ENCODE measurements around the gene HSCB. TPM values are rescaled to one million over a fixed set of nuclear protein-coding genes. Genes with fewer than 3 reads are reported as not detected.
"Not testable (repeated sequence)": the region's sequence is repeated elsewhere in the genome, so short reads cannot be mapped to it uniquely, and the experiment has no call there.

HSCB gene, protein sequence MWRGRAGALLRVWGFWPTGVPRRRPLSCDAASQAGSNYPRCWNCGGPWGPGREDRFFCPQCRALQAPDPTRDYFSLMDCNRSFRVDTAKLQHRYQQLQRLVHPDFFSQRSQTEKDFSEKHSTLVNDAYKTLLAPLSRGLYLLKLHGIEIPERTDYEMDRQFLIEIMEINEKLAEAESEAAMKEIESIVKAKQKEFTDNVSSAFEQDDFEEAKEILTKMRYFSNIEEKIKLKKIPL
- total RNA-seq, result 10 to 100 TPM; 29.9 to 67.5 (median 32.5) TPM
- polyA plus RNA-seq, result 10 to 100 TPM; 16.6 to 28.8 (median 19.5) TPM

DNA sequence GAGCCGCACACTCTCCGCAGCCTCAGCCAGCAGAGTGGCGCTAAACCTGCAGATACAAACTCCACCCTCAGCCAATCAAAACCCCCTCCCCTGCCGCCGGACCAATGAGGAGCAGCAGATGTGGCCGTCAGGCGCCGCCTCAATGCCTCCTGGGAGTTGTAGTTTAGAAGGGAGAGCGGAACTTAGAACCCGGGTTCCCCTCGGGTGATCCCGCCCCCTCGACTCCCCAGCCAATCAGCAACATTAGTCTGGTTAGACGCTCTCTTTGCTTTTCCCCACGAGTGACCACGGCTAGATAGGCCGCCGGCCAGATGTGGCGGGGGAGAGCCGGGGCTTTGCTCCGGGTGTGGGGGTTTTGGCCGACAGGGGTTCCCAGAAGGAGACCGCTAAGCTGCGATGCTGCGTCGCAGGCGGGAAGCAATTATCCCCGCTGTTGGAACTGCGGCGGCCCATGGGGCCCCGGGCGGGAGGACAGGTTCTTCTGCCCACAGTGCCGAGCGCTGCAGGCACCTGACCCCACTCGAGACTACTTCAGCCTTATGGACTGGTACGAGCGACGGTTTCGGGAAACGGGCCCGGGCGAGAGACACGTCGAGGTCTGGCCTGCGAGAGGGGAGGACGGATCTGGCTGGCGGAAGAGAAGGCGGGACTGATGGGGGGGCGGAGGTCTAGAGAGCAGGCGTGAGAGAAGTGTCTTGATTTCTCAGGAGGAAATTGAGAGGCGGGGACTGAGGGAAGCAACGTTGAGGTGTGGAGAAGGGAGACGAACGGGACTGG, at the start of gene HSCB, which contains the start of gene CHEK2:
TSS of gene HSCB (plus strand) at position 255 of the 777 bp plus-strand sequence. CDS start at position 312, 57 bp downstream.
TSS of gene CHEK2 (minus strand) at position 36 of the 777 bp plus-strand sequence. CDS start 7,099 bp downstream, outside the sequence.
- Histone ChIP-seq H3K36me3 (peaks cover 5 to 37% (median 25%) of the 10 kb centered on the region in 4 donors), H3K4me3 (peak within 1 kb of the TSS; percentile 69 to 95 (median 93)), H3K27ac (peak within 1 kb of the TSS; percentile 93 to 99 (median 98)), H3K27me3 (no peaks in the 10 kb centered on the region), H3K4me1 (peaks cover 0 to 17% (median 11%) of the 10 kb centered on the region in 4 donors), H3K9me3 (no peaks in the 10 kb centered on the region)
- TF ChIP-seq POLR2A (IDR thresholded peaks at IDR 0.05) (peak; percentile 69 to 74), EP300 (IDR thresholded peaks at IDR 0.05) (peak in 1 of 4 donors; percentile 19), POLR2AphosphoS5 (IDR thresholded peaks at IDR 0.05) (peak; percentile 80 to 85 (median 82))
- TF ChIP-seq, protein P1, sequence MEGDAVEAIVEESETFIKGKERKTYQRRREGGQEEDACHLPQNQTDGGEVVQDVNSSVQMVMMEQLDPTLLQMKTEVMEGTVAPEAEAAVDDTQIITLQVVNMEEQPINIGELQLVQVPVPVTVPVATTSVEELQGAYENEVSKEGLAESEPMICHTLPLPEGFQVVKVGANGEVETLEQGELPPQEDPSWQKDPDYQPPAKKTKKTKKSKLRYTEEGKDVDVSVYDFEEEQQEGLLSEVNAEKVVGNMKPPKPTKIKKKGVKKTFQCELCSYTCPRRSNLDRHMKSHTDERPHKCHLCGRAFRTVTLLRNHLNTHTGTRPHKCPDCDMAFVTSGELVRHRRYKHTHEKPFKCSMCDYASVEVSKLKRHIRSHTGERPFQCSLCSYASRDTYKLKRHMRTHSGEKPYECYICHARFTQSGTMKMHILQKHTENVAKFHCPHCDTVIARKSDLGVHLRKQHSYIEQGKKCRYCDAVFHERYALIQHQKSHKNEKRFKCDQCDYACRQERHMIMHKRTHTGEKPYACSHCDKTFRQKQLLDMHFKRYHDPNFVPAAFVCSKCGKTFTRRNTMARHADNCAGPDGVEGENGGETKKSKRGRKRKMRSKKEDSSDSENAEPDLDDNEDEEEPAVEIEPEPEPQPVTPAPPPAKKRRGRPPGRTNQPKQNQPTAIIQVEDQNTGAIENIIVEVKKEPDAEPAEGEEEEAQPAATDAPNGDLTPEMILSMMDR (IDR thresholded peaks at IDR 0.05), result no peak
- peak; percentile 99 for DNase-seq
- intact Hi-C loops (cut with DNase I), result loop anchor here (1.0 to 5.0 kb wide), 6 partner anchors 31 to 140 kb away; partner anchors contain the start of genes CCDC117, TTC28 and ZNRF3
- WGBS, 2 donors, result 0% methylated on average over 54 of the region's 54 CpGs

DNA sequence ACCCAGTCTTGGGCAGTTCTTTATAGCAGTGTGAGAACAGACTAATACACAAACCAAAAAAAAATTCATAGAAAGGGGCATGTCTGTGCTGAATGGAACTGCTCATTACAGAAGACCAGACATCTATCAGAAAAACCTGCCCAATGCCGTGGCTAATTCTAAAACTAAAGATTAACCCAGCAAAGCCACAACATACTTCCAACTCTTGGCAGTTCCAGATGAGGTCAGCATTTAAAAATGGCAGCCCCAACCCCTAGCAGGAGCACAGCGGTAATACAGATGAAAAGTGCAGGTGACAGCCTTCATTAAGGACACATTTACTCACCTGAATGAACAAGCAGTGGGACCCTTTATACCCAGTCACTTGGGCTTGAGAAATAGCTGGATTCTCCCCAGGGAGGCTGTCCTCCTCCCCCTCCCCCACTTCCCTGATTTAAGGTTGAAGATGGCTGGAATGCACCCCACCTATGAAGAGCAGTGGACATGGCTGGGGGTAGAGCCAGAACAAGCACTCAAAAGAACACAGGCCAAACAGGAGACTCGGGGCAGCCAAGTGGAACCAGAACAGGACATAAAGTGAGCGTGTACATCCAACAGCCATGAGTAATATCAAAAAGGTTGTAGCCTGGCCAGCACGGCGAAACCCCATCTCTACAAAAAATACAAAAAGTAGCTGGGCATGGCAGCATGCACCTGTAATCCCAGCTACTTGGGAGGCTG, 48.6 kb upstream of the HSCB start:
- DNase-seq; H3K27ac ChIP-seq; H3K4me1 ChIP-seq; H3K36me3 ChIP-seq; H3K9me3 ChIP-seq; H3K4me3 ChIP-seq; H3K27me3 ChIP-seq; intact Hi-C loops (cut with DNase I): not testable (repeated sequence)
- WGBS, 2 donors, result 94 to 97% methylated on average over 6 of the region's 6 CpGs

DNA sequence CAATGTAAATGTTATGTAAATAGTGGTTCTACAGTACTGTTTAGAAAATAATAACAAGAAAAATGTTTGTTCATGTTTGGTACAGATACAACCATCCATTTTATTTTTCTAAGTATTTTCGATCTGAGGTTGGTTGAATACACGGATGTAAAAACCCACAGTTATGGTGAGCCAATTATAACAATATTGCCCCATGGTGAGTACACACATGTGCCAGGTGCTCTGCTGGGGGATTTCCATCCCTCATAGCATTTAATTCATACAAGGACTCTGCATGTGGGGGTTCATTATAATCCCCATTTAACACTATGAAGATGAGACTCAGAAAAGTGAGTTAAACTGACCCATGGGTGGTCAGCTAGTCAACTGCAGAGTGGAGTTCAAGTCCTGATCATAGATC, 38.9 kb upstream of the HSCB start:
- intact Hi-C loops (cut with DNase I), result no loop called here
- Histone ChIP-seq H3K9me3 (no peaks in the 10 kb centered on the region), H3K4me1 (no peaks in the 10 kb centered on the region), H3K27me3 (no peaks in the 10 kb centered on the region), H3K27ac (no peak overlapping the region), H3K4me3 (no peak overlapping the region), H3K36me3 (no peaks in the 10 kb centered on the region)
- 78 to 95% methylated on average over 2 of the region's 2 CpGs for WGBS, 2 donors
- no peak for TF ChIP-seq EP300 (IDR thresholded peaks at IDR 0.05)
- no peak for TF ChIP-seq POLR2AphosphoS5 (IDR thresholded peaks at IDR 0.05)
- TF ChIP-seq, protein P1 (IDR thresholded peaks at IDR 0.05), result no peak
- TF ChIP-seq POLR2A (IDR thresholded peaks at IDR 0.05), result no peak
- DNase-seq, result no peak

DNA sequence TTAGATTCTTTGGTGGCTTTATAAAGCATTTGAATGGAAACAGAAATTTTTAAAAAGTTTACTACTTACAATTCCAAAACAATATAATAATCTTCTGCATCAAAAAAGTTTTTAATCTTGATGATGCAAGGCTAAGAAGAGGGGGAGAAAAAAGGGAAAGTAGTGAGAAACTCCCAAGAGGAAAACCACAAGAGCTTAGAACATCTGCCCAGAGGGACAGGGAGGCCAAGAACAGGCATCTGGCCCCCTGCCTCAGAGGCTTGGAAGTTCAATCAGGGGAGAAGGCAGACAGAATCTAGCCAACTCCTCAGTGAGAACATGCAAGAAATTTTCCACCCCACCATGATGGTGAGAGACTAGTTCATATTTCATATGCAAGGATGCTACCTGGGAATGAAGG, 38.4 kb upstream of the HSCB start:
- no peaks in the 10 kb centered on the region for H3K9me3 ChIP-seq
- TF ChIP-seq, protein P1 (IDR thresholded peaks at IDR 0.05), result no peak
- TF ChIP-seq POLR2AphosphoS5 (IDR thresholded peaks at IDR 0.05) (no peak), EP300 (IDR thresholded peaks at IDR 0.05) (no peak), POLR2A (IDR thresholded peaks at IDR 0.05) (no peak)

More for the DNA sequence above, 38.4 kb upstream of the HSCB start:
- Histone ChIP-seq H3K27ac (no peak overlapping the region), H3K4me3 (no peak overlapping the region), H3K36me3 (no peaks in the 10 kb centered on the region), H3K27me3 (no peaks in the 10 kb centered on the region), H3K4me1 (no peaks in the 10 kb centered on the region)
- no peak for DNase-seq
- intact Hi-C loops (cut with DNase I), result no loop called here

Measured in sigmoid colon (tissue), 7 donors.